ENCODE measurements around the gene ACOT12. TPM values are rescaled to one million over a fixed set of nuclear protein-coding genes. Genes with fewer than 3 reads are reported as not detected.

Gene ACOT12
- total RNA-seq (not detected), polyA plus RNA-seq (not detected)
- long read RNA-seq, donor 1: 0 reads
- long read RNA-seq, donor 2: 0 reads
- long read RNA-seq, donor 3: 0 reads
- long read RNA-seq, donor 4: 0 reads

- intact Hi-C loops (cut with DNase I): no loop called here
- no peaks in the 10 kb centered on the region for H3K27me3 ChIP-seq (ENCODE audit: control insufficient read depth, insufficient read depth)
- DNase-seq (peak; percentile 18 to 58 (median 50)), ATAC-seq (peak; percentile 35 to 58)
- WGBS: 2% methylated on average over 77 of the region's 77 CpGs
- H3K9me3 ChIP-seq (ENCODE audit: control insufficient read depth, low read length): peaks cover 1% of the 10 kb centered on the region
- no peak within 1 kb of the TSS for H3K27ac ChIP-seq (ENCODE audit: low read length)
- peak within 1 kb of the TSS; percentile 61 for H3K4me3 ChIP-seq (ENCODE audit: low read length)
- H3K4me1 ChIP-seq (ENCODE audit: control insufficient read depth, insufficient read depth, low read length): no peaks in the 10 kb centered on the region
Observed at GRCh38 chr5:81393783-81394718, at the start of gene ACOT12. TSS of gene ACOT12 (minus strand) at chr5:81394134. CDS start at chr5:81394114, 20 bp downstream.

- no peak for ATAC-seq
- Histone ChIP-seq H3K4me1 (ENCODE audit: control insufficient read depth, insufficient read depth, low read length) (no peaks in the 10 kb centered on the region), H3K9me3 (ENCODE audit: control insufficient read depth, low read length) (no peaks in the 10 kb centered on the region), H3K27me3 (ENCODE audit: control insufficient read depth, insufficient read depth) (no peaks in the 10 kb centered on the region), H3K4me3 (ENCODE audit: low read length) (no peak overlapping the region), H3K27ac (ENCODE audit: low read length) (no peak overlapping the region)
- 85% methylated on average over 6 of the region's 6 CpGs for WGBS
- intact Hi-C loops (cut with DNase I): no loop called here
- no peak for DNase-seq
Observed at GRCh38 chr5:81435023-81435422, 41.1 kb upstream of the ACOT12 start.

GRCh38 chr5:81429985-81430384, 36.1 kb upstream of the ACOT12 start:
- DNase-seq: no peak
- Histone ChIP-seq H3K9me3 (ENCODE audit: control insufficient read depth, low read length) (no peaks in the 10 kb centered on the region), H3K27ac (ENCODE audit: low read length) (no peak overlapping the region), H3K4me1 (ENCODE audit: control insufficient read depth, insufficient read depth, low read length) (no peaks in the 10 kb centered on the region), H3K27me3 (ENCODE audit: control insufficient read depth, insufficient read depth) (no peaks in the 10 kb centered on the region), H3K4me3 (ENCODE audit: low read length) (no peak overlapping the region)
- ATAC-seq: no peak
- intact Hi-C loops (cut with DNase I): loop anchor here in 3 of 4 donors (5.0 to 10.0 kb wide), 5 partner anchors 317 to 797 kb away; no protein-coding TSS in a partner anchor

GRCh38 chr5:81429363-81429762, 35.4 kb upstream of the ACOT12 start:
- DNase-seq: no peak
- no peak for ATAC-seq
- Histone ChIP-seq H3K27ac (ENCODE audit: low read length) (no peak overlapping the region), H3K4me1 (ENCODE audit: control insufficient read depth, insufficient read depth, low read length) (no peaks in the 10 kb centered on the region), H3K27me3 (ENCODE audit: control insufficient read depth, insufficient read depth) (no peaks in the 10 kb centered on the region), H3K4me3 (ENCODE audit: low read length) (no peak overlapping the region), H3K9me3 (ENCODE audit: control insufficient read depth, low read length) (no peaks in the 10 kb centered on the region)
- WGBS: 87% methylated on average over 3 of the region's 3 CpGs
- intact Hi-C loops (cut with DNase I): loop anchor here in 3 of 4 donors (5.0 to 10.0 kb wide), 5 partner anchors 318 to 798 kb away; no protein-coding TSS in a partner anchor

GRCh38 chr5:81428861-81429260, 34.9 kb upstream of the ACOT12 start:
- Histone ChIP-seq H3K27me3 (ENCODE audit: control insufficient read depth, insufficient read depth) (no peaks in the 10 kb centered on the region), H3K27ac (ENCODE audit: low read length) (no peak overlapping the region), H3K4me1 (ENCODE audit: control insufficient read depth, insufficient read depth, low read length) (no peaks in the 10 kb centered on the region), H3K9me3 (ENCODE audit: control insufficient read depth, low read length) (no peaks in the 10 kb centered on the region), H3K4me3 (ENCODE audit: low read length) (no peak overlapping the region)
- no peak for DNase-seq
- intact Hi-C loops (cut with DNase I): loop anchor here in 3 of 4 donors (5.0 to 10.0 kb wide), 5 partner anchors 318 to 798 kb away; no protein-coding TSS in a partner anchor
- ATAC-seq: no peak

- H3K4me1 ChIP-seq (ENCODE audit: control insufficient read depth, insufficient read depth, low read length): no peaks in the 10 kb centered on the region
- no peak overlapping the region for H3K4me3 ChIP-seq (ENCODE audit: low read length)
- WGBS: 79% methylated on average over 3 of the region's 3 CpGs
- no peaks in the 10 kb centered on the region for H3K27me3 ChIP-seq (ENCODE audit: control insufficient read depth, insufficient read depth)
- no peak for ATAC-seq
- intact Hi-C loops (cut with DNase I): loop anchor here in 3 of 4 donors (5.0 to 10.0 kb wide), 5 partner anchors 319 to 799 kb away; no protein-coding TSS in a partner anchor
- DNase-seq: no peak
- no peak overlapping the region for H3K27ac ChIP-seq (ENCODE audit: low read length)
- no peaks in the 10 kb centered on the region for H3K9me3 ChIP-seq (ENCODE audit: control insufficient read depth, low read length)
Observed at GRCh38 chr5:81428446-81428845, 34.5 kb upstream of the ACOT12 start.

- WGBS: 97% methylated on average over 1 of the region's 1 CpG
- no peak for ATAC-seq
Observed at GRCh38 chr5:81427566-81427965, 33.6 kb upstream of the ACOT12 start.

GRCh38 chr5:81426359-81427030, 32.6 kb upstream of the ACOT12 start:
- H3K27me3 ChIP-seq (ENCODE audit: control insufficient read depth, insufficient read depth): no peaks in the 10 kb centered on the region
- no peak overlapping the region for H3K4me3 ChIP-seq (ENCODE audit: low read length)
- DNase-seq: no peak
- WGBS: 33% methylated on average over 3 of the region's 3 CpGs
- peak in 1 of 2 donors; percentile 50 for ATAC-seq
- H3K9me3 ChIP-seq (ENCODE audit: control insufficient read depth, low read length): no peaks in the 10 kb centered on the region
- peak overlapping the region; percentile 42 for H3K27ac ChIP-seq (ENCODE audit: low read length)
- no peaks in the 10 kb centered on the region for H3K4me1 ChIP-seq (ENCODE audit: control insufficient read depth, insufficient read depth, low read length)
- intact Hi-C loops (cut with DNase I): loop anchor here in 3 of 4 donors (5.0 to 10.0 kb wide), 5 partner anchors 321 to 801 kb away; no protein-coding TSS in a partner anchor

More at GRCh38 chr5:81427566-81427965, 33.6 kb upstream of the ACOT12 start:
- no peaks in the 10 kb centered on the region for H3K4me1 ChIP-seq (ENCODE audit: control insufficient read depth, insufficient read depth, low read length)
- no peak overlapping the region for H3K27ac ChIP-seq (ENCODE audit: low read length)
- intact Hi-C loops (cut with DNase I): loop anchor here in 3 of 4 donors (5.0 to 10.0 kb wide), 5 partner anchors 320 to 800 kb away; no protein-coding TSS in a partner anchor
- no peaks in the 10 kb centered on the region for H3K9me3 ChIP-seq (ENCODE audit: control insufficient read depth, low read length)
- DNase-seq: no peak
- no peak overlapping the region for H3K4me3 ChIP-seq (ENCODE audit: low read length)
- H3K27me3 ChIP-seq (ENCODE audit: control insufficient read depth, insufficient read depth): no peaks in the 10 kb centered on the region

- intact Hi-C loops (cut with DNase I): loop anchor here in 3 of 4 donors (5.0 to 10.0 kb wide), 5 partner anchors 322 to 802 kb away; no protein-coding TSS in a partner anchor
- Histone ChIP-seq H3K27me3 (ENCODE audit: control insufficient read depth, insufficient read depth) (no peaks in the 10 kb centered on the region), H3K27ac (ENCODE audit: low read length) (no peak overlapping the region), H3K4me3 (ENCODE audit: low read length) (no peak overlapping the region), H3K9me3 (ENCODE audit: control insufficient read depth, low read length) (no peaks in the 10 kb centered on the region), H3K4me1 (ENCODE audit: control insufficient read depth, insufficient read depth, low read length) (no peaks in the 10 kb centered on the region)
- ATAC-seq: peak; percentile 56 to 67
- WGBS: 2% methylated on average over 2 of the region's 2 CpGs
- no peak for DNase-seq
Observed at GRCh38 chr5:81425569-81425968, 31.6 kb upstream of the ACOT12 start.

GRCh38 chr5:81424728-81425127, 30.8 kb upstream of the ACOT12 start:
- H3K27ac ChIP-seq (ENCODE audit: low read length): no peak overlapping the region
- H3K9me3 ChIP-seq (ENCODE audit: control insufficient read depth, low read length): no peaks in the 10 kb centered on the region
- 84% methylated on average over 1 of the region's 1 CpG for WGBS
- intact Hi-C loops (cut with DNase I): loop anchor here in 3 of 4 donors (5.0 to 10.0 kb wide), 5 partner anchors 323 to 803 kb away; no protein-coding TSS in a partner anchor
- H3K4me1 ChIP-seq (ENCODE audit: control insufficient read depth, insufficient read depth, low read length): no peaks in the 10 kb centered on the region
- DNase-seq: no peak
- no peak overlapping the region for H3K4me3 ChIP-seq (ENCODE audit: low read length)
- ATAC-seq: no peak
- no peaks in the 10 kb centered on the region for H3K27me3 ChIP-seq (ENCODE audit: control insufficient read depth, insufficient read depth)
